Fibroblast of mammary gland (primary cell): ENCODE measurements around the gene TPSG1.
"Not testable (repeated sequence)": the region's sequence is repeated elsewhere in the genome, so short reads cannot be mapped to it uniquely, and the experiment has no call there.

Experiments used
- DNase-seq: peaks from one replicate; pipeline ENCODE4 v3.0.0-alpha.2; 2010; ENCODE audit warnings: low read depth
- H3K4me3 ChIP-seq: 2 replicates; pipeline ENCODE4 v1.5.1; 2011; ENCODE audit warnings: low read depth, mild to moderate bottlenecking, low read length, moderate library complexity; ENCODE audit not compliant: control insufficient read depth
- CTCF ChIP-seq: conservative IDR thresholded peaks from 2 replicates; pipeline ENCODE4 v1.5.1; 2011; ENCODE audit warnings: low read depth, low read length, inconsistent platforms; ENCODE audit not compliant: control insufficient read depth, insufficient read depth

TPSG1 gene

DNA sequence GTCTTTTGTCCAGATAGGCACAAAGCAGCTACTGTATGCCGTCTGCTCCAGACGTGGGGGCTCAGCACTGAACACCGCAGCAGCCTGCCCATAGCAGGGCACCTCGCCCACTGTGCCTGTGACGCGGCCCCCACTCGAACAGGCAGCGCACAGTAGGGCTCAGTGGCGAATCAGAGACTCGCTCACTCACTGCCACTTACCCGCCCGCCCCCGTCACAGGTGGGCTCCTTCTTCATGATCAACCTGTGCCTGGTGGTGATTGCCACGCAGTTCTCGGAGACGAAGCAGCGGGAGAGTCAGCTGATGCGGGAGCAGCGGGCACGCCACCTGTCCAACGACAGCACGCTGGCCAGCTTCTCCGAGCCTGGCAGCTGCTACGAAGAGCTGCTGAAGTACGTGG is 23.6 kb downstream of the TPSG1 start:
- DNase-seq: no peak
- no peak for TF ChIP-seq CTCF
- no peak overlapping the region for H3K4me3 ChIP-seq

DNA sequence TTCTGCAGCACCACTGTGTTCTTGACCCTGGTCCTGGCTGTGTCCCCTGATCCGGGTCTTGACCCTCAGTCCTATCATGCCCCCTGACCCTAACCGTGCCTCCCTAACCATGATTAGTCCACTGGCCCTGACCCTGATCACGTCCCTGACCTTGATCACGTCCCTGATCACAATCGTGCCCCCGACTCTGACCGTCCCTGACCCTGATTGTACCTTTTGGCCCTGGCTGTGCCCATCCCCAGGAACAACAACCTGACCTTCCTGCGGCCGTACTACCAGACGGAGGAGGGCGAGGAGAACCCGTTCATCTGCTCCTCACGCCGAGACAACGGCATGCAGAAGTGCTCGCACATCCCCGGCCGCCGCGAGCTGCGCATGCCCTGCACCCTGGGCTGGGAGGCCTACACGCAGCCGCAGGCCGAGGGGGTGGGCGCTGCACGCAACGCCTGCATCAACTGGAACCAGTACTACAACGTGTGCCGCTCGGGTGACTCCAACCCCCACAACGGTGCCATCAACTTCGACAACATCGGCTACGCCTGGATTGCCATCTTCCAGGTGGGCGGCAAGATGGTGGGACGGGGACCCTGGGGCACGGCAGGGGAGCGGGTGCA is 24.9 kb downstream of the TPSG1 start:
- no peak for TF ChIP-seq CTCF
- H3K4me3 ChIP-seq: no peak overlapping the region
- DNase-seq: no peak

- no peak for DNase-seq
- no peak for TF ChIP-seq CTCF
- no peak overlapping the region for H3K4me3 ChIP-seq
Measured at GRCh38 chr16:1199347-1200013, 25.6 kb downstream of the TPSG1 start.

GRCh38 chr16:1198671-1199346 is 26.3 kb downstream of the TPSG1 start:
- not testable (repeated sequence) for H3K4me3 ChIP-seq, DNase-seq

DNA sequence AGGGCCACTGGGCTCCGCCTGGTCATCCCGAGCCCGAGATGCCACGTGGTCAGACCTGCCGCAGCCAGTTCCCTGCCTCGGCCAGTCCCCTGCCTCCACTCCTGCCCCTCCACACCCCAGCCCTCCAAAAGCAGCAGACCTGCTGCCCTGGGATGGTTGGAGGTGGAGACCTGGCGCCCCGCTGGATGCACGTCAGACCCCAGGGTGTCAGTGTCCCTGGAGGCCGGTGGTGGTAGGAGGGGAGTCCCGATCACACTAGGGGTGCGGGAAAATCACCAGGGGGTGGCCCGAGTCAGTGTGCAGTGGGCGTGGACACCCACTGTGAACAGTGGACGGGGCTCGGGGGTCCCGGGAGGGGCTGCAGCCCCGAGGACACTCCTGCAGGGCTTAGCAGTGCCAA is 26.9 kb downstream of the TPSG1 start:
- TF ChIP-seq CTCF: no peak
- no peak for DNase-seq
- no peak overlapping the region for H3K4me3 ChIP-seq

GRCh38 chr16:1197237-1197866 is 27.7 kb downstream of the TPSG1 start:
- no peak for TF ChIP-seq CTCF
- DNase-seq: no peak
- H3K4me3 ChIP-seq: no peak overlapping the region

DNA sequence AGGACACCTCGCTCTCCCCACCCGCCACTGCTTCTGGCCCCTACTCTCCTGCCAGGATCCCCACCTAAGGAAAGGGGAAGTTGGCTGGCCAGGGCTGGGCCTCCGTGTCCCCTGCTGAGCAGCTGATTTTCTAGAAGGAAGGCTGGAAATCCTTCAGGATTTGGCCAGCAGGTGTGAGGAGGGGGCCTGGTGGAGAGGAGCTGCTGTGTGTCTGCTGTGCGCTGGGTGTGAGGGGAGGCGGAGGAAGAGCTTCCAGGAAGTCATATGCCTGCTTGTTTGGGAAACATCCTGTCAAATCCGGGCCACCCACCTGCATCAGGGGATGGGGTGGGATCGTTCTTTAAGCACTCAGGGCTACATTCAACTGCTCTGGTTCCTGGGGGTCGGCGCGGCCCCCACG is 28.6 kb downstream of the TPSG1 start:
- H3K4me3 ChIP-seq: no peak overlapping the region
- no peak for TF ChIP-seq CTCF
- DNase-seq: no peak
